ENCODE measurements around the gene TIFAB. TPM values are rescaled to one million over a fixed set of nuclear protein-coding genes. Genes with fewer than 3 reads are reported as not detected.

The TIFAB gene
- polyA plus RNA-seq, 1 donor from 2014 or later = not detected

GRCh38 chr5:135436951-135437418 is 15.2 kb downstream of the TIFAB start:
- no peaks in the 10 kb centered on the region for H3K27me3 ChIP-seq (ENCODE audit: insufficient read depth, low read depth, low read length)
- no peaks in the 10 kb centered on the region for H3F3A ChIP-seq (ENCODE audit: insufficient read depth, low read length, poor library complexity, severe bottlenecking)
- H3K36me3 ChIP-seq (ENCODE audit: insufficient read depth, low read length) = no peaks in the 10 kb centered on the region
- H3K4me2 ChIP-seq (ENCODE audit: low read length) = no peak overlapping the region
- no peaks in the 10 kb centered on the region for H3K79me2 ChIP-seq (replicated peaks; ENCODE audit: insufficient read depth, low read length)
- H4K20me1 ChIP-seq (ENCODE audit: insufficient read depth) = no peaks in the 10 kb centered on the region
- no peaks in the 10 kb centered on the region for H3K9me2 ChIP-seq (ENCODE audit: insufficient read depth, low read length)
- H2AFZ ChIP-seq (ENCODE audit: low read depth, low read length) = no peak overlapping the region
- TF ChIP-seq POLR2AphosphoS5 (IDR thresholded peaks at IDR 0.05) = no peak
- no peak for TF ChIP-seq MXI1 (conservative IDR thresholded peaks at IDR 0.05; ENCODE audit: poor library complexity, severe bottlenecking)
- TF ChIP-seq EP300 (conservative IDR thresholded peaks at IDR 0.05; ENCODE audit: poor library complexity, severe bottlenecking) = no peak
- no peak for TF ChIP-seq CTCF (IDR thresholded peaks at IDR 0.05; ENCODE audit: poor library complexity, severe bottlenecking)
- H3K4me3 ChIP-seq (ENCODE audit: low read length) = no peak overlapping the region
- H3K27ac ChIP-seq (ENCODE audit: low read length) = no peak overlapping the region
- H3K9ac ChIP-seq (ENCODE audit: low read length) = no peak overlapping the region
- H3K9me3 ChIP-seq (ENCODE audit: low read length) = no peaks in the 10 kb centered on the region

- Histone ChIP-seq H3K36me3 (ENCODE audit: insufficient read depth, low read length) (no peaks in the 10 kb centered on the region), H3K79me2 (replicated peaks; ENCODE audit: insufficient read depth, low read length) (no peaks in the 10 kb centered on the region), H3F3A (ENCODE audit: insufficient read depth, low read length, poor library complexity, severe bottlenecking) (no peaks in the 10 kb centered on the region), H3K9ac (ENCODE audit: low read length) (no peak overlapping the region), H3K27ac (ENCODE audit: low read length) (no peak overlapping the region), H4K20me1 (ENCODE audit: insufficient read depth) (no peaks in the 10 kb centered on the region), H3K4me3 (ENCODE audit: low read length) (no peak overlapping the region), H3K27me3 (ENCODE audit: insufficient read depth, low read depth, low read length) (no peaks in the 10 kb centered on the region), H3K4me2 (ENCODE audit: low read length) (no peak overlapping the region), H3K9me3 (ENCODE audit: low read length) (no peaks in the 10 kb centered on the region), H2AFZ (ENCODE audit: low read depth, low read length) (no peak overlapping the region), H3K9me2 (ENCODE audit: insufficient read depth, low read length) (no peaks in the 10 kb centered on the region)
- TF ChIP-seq RAD21 (conservative IDR thresholded peaks at IDR 0.05) (no peak), POLR2AphosphoS5 (IDR thresholded peaks at IDR 0.05) (no peak), TAF1 (IDR thresholded peaks at IDR 0.05; ENCODE audit: low read depth) (no peak), EZH2 (IDR thresholded peaks at IDR 0.05; ENCODE audit: borderline replicate concordance, insufficient read depth, low read length, poor library complexity, severe bottlenecking) (no peak), EP300 (conservative IDR thresholded peaks at IDR 0.05; ENCODE audit: poor library complexity, severe bottlenecking) (no peak), MXI1 (conservative IDR thresholded peaks at IDR 0.05; ENCODE audit: poor library complexity, severe bottlenecking) (no peak), SMC3 (conservative IDR thresholded peaks at IDR 0.05; ENCODE audit: poor library complexity) (no peak), CTCF (IDR thresholded peaks at IDR 0.05; ENCODE audit: poor library complexity, severe bottlenecking) (no peak)
- TF ChIP-seq, protein P1, sequence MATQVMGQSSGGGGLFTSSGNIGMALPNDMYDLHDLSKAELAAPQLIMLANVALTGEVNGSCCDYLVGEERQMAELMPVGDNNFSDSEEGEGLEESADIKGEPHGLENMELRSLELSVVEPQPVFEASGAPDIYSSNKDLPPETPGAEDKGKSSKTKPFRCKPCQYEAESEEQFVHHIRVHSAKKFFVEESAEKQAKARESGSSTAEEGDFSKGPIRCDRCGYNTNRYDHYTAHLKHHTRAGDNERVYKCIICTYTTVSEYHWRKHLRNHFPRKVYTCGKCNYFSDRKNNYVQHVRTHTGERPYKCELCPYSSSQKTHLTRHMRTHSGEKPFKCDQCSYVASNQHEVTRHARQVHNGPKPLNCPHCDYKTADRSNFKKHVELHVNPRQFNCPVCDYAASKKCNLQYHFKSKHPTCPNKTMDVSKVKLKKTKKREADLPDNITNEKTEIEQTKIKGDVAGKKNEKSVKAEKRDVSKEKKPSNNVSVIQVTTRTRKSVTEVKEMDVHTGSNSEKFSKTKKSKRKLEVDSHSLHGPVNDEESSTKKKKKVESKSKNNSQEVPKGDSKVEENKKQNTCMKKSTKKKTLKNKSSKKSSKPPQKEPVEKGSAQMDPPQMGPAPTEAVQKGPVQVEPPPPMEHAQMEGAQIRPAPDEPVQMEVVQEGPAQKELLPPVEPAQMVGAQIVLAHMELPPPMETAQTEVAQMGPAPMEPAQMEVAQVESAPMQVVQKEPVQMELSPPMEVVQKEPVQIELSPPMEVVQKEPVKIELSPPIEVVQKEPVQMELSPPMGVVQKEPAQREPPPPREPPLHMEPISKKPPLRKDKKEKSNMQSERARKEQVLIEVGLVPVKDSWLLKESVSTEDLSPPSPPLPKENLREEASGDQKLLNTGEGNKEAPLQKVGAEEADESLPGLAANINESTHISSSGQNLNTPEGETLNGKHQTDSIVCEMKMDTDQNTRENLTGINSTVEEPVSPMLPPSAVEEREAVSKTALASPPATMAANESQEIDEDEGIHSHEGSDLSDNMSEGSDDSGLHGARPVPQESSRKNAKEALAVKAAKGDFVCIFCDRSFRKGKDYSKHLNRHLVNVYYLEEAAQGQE (IDR thresholded peaks at IDR 0.05; ENCODE audit: borderline replicate concordance) = no peak
Measured at GRCh38 chr5:135435467-135436330, 16.5 kb downstream of the TIFAB start.

All from neural cell (in vitro differentiated cells).